ENCODE results near the gene TMEM91. TPM values are rescaled to one million over a fixed set of nuclear protein-coding genes. Genes with fewer than 3 reads are reported as not detected.

TMEM91 gene
- total and polyA plus RNA-seq, 2 experiments from 2014 or later = 9.3 to 10.6 TPM

DNA sequence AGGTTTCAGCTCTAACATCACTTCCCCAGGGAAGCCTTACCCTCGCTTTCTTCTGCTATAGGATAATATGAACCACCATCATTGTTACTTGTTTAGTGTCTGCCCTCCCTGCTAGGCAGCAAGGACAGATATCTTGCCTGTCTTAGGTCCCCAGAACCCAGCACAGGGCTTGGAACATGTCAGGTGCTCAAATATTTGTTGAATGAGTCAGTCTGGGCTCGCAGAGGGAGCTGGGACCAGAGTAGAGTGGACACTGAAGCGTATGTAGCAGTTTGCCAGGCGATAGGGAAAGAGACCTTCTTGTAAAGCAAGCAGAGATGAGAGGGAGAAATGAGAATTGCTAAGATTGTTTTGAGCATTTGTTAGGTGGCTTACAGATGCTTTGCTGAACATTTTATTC is 33.0 kb downstream of the TMEM91 start:
- peaks cover 4% of the 10 kb centered on the region for H3K27me3 Mint-ChIP-seq (ENCODE audit: insufficient read depth, low read depth, poor library complexity)
- peaks cover 8% of the 10 kb centered on the region for H3K4me1 Mint-ChIP-seq
- H3K36me3 ChIP-seq (ENCODE audit: insufficient read depth) = no peaks in the 10 kb centered on the region
- H3K4me1 ChIP-seq (ENCODE audit: insufficient read depth) = no peaks in the 10 kb centered on the region
- DNase-seq (ENCODE audit: low spot score) (no peak), ATAC-seq (no peak)
- H3K9me2 ChIP-seq (ENCODE audit: insufficient read depth) = no peaks in the 10 kb centered on the region
- no peaks in the 10 kb centered on the region for H4K20me1 ChIP-seq (replicated peaks; ENCODE audit: insufficient read depth)
- H3K4me3 Mint-ChIP-seq = no peak overlapping the region
- no peaks in the 10 kb centered on the region for H3K27me3 ChIP-seq (ENCODE audit: insufficient read depth)
- H2AFZ ChIP-seq = no peak overlapping the region
- no peaks in the 10 kb centered on the region for H3K79me2 ChIP-seq (replicated peaks; ENCODE audit: insufficient read depth)
- peaks cover under 1% of the 10 kb centered on the region; the same call in 2 of the 3 replicates for H3K36me3 Mint-ChIP-seq (ENCODE audit: low read depth)
- H3K27ac Mint-ChIP-seq = no peak overlapping the region
- H3K4me3 ChIP-seq = no peak overlapping the region
- H3K4me2 ChIP-seq = no peak overlapping the region
- TF ChIP-seq EZH2phosphoT487 (IDR thresholded peaks at IDR 0.05; ENCODE audit: unreplicated experiment) = no peak
- no peak for TF ChIP-seq NANOG (IDR thresholded peaks at IDR 0.05; ENCODE audit: borderline replicate concordance)
- no peak for TF ChIP-seq CREB1 (CRISPR knock-in tag; IDR thresholded peaks at IDR 0.05; ENCODE audit: low read depth)
- no peak for TF ChIP-seq ZNF331 (CRISPR knock-in tag; IDR thresholded peaks at IDR 0.05; ENCODE audit: low read depth)
- TF ChIP-seq, protein P1, sequence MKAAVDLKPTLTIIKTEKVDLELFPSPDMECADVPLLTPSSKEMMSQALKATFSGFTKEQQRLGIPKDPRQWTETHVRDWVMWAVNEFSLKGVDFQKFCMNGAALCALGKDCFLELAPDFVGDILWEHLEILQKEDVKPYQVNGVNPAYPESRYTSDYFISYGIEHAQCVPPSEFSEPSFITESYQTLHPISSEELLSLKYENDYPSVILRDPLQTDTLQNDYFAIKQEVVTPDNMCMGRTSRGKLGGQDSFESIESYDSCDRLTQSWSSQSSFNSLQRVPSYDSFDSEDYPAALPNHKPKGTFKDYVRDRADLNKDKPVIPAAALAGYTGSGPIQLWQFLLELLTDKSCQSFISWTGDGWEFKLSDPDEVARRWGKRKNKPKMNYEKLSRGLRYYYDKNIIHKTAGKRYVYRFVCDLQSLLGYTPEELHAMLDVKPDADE (IDR thresholded peaks at IDR 0.05) = no peak
- TF ChIP-seq STAT1 (IDR thresholded peaks at IDR 0.05; ENCODE audit: unreplicated experiment) = no peak
- no peak for TF ChIP-seq POLR2AphosphoS5 (IDR thresholded peaks at IDR 0.05; ENCODE audit: low read depth)
- TF ChIP-seq, protein P2, sequence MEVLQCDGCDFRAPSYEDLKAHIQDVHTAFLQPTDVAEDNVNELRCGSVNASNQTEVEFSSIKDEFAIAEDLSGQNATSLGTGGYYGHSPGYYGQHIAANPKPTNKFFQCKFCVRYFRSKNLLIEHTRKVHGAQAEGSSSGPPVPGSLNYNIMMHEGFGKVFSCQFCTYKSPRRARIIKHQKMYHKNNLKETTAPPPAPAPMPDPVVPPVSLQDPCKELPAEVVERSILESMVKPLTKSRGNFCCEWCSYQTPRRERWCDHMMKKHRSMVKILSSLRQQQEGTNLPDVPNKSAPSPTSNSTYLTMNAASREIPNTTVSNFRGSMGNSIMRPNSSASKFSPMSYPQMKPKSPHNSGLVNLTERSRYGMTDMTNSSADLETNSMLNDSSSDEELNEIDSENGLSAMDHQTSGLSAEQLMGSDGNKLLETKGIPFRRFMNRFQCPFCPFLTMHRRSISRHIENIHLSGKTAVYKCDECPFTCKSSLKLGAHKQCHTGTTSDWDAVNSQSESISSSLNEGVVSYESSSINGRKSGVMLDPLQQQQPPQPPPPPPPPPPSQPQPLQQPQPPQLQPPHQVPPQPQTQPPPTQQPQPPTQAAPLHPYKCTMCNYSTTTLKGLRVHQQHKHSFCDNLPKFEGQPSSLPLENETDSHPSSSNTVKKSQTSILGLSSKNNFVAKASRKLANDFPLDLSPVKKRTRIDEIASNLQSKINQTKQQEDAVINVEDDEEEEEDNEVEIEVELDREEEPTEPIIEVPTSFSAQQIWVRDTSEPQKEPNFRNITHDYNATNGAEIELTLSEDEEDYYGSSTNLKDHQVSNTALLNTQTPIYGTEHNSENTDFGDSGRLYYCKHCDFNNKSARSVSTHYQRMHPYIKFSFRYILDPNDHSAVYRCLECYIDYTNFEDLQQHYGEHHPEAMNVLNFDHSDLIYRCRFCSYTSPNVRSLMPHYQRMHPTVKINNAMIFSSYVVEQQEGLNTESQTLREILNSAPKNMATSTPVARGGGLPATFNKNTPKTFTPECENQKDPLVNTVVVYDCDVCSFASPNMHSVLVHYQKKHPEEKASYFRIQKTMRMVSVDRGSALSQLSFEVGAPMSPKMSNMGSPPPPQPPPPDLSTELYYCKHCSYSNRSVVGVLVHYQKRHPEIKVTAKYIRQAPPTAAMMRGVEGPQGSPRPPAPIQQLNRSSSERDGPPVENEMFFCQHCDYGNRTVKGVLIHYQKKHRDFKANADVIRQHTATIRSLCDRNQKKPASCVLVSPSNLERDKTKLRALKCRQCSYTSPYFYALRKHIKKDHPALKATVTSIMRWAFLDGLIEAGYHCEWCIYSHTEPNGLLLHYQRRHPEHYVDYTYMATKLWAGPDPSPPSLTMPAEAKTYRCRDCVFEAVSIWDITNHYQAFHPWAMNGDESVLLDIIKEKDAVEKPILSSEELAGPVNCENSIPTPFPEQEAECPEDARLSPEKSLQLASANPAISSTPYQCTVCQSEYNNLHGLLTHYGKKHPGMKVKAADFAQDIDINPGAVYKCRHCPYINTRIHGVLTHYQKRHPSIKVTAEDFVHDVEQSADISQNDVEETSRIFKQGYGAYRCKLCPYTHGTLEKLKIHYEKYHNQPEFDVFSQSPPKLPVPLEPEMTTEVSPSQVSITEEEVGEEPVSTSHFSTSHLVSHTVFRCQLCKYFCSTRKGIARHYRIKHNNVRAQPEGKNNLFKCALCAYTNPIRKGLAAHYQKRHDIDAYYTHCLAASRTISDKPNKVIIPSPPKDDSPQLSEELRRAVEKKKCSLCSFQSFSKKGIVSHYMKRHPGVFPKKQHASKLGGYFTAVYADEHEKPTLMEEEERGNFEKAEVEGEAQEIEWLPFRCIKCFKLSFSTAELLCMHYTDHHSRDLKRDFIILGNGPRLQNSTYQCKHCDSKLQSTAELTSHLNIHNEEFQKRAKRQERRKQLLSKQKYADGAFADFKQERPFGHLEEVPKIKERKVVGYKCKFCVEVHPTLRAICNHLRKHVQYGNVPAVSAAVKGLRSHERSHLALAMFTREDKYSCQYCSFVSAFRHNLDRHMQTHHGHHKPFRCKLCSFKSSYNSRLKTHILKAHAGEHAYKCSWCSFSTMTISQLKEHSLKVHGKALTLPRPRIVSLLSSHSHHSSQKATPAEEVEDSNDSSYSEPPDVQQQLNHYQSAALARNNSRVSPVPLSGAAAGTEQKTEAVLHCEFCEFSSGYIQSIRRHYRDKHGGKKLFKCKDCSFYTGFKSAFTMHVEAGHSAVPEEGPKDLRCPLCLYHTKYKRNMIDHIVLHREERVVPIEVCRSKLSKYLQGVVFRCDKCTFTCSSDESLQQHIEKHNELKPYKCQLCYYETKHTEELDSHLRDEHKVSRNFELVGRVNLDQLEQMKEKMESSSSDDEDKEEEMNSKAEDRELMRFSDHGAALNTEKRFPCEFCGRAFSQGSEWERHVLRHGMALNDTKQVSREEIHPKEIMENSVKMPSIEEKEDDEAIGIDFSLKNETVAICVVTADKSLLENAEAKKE (CRISPR knock-in tag; IDR thresholded peaks at IDR 0.05) = no peak
- no peak for TF ChIP-seq ZNF114 (CRISPR knock-in tag; IDR thresholded peaks at IDR 0.05)
- TF ChIP-seq, protein P3, sequence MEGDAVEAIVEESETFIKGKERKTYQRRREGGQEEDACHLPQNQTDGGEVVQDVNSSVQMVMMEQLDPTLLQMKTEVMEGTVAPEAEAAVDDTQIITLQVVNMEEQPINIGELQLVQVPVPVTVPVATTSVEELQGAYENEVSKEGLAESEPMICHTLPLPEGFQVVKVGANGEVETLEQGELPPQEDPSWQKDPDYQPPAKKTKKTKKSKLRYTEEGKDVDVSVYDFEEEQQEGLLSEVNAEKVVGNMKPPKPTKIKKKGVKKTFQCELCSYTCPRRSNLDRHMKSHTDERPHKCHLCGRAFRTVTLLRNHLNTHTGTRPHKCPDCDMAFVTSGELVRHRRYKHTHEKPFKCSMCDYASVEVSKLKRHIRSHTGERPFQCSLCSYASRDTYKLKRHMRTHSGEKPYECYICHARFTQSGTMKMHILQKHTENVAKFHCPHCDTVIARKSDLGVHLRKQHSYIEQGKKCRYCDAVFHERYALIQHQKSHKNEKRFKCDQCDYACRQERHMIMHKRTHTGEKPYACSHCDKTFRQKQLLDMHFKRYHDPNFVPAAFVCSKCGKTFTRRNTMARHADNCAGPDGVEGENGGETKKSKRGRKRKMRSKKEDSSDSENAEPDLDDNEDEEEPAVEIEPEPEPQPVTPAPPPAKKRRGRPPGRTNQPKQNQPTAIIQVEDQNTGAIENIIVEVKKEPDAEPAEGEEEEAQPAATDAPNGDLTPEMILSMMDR (conservative IDR thresholded peaks at IDR 0.05; ENCODE audit: low read depth in 2 of 2) = no peak
- TF ChIP-seq EZH2 (IDR thresholded peaks at IDR 0.05; ENCODE audit: low read depth, unreplicated experiment) = no peak
- H3F3A ChIP-seq (replicated peaks; ENCODE audit: low read depth) = peaks cover 7% of the 10 kb centered on the region; the same call in 1 of the 2 replicates
- H3K27ac ChIP-seq (ENCODE audit: low read depth) = no peak overlapping the region
- no peaks in the 10 kb centered on the region for H3K9me3 Mint-ChIP-seq

Data from GM23338 (cell line).